Liver (tissue), 3 donors: Measurements from ENCODE around the gene TM9SF2.

Experiments
- ATF3 ChIP-seq: IDR thresholded peaks from 2 replicates; pipeline ENCODE4 v1.6.1; 2016; ENCODE audit warnings: antibody characterized with exemption
- CTCF ChIP-seq: fragments of 150-350 bp; IDR thresholded peaks from 2 replicates; pipeline ENCODE4 v1.5.1; 2017; ENCODE audit warnings: improper control_type of control experiment, low read depth, low read length; ENCODE audit not compliant: missing input control
- FOXA1 ChIP-seq: IDR thresholded peaks from 2 replicates; pipeline ENCODE4 v1.6.1; 2016; ENCODE audit warnings: antibody characterized with exemption
- MAX ChIP-seq: IDR thresholded peaks from 2 replicates; pipeline ENCODE4 v1.6.1; 2016; ENCODE audit warnings: antibody characterized with exemption
- RAD21 ChIP-seq, 2 donors: IDR thresholded peaks; 2 replicates each; pipeline ENCODE4 v1.6.1; 2016; ENCODE audit warnings: antibody characterized with exemption in 2 of 2, mild to moderate bottlenecking in 2 of 2
- RXRA ChIP-seq, 2 donors: IDR thresholded peaks; 2 replicates each; pipeline ENCODE4 v1.6.1; 2017 to 2018; ENCODE audit warnings: antibody characterized with exemption in 2 of 2, mild to moderate bottlenecking in 1 of 2
- SP1 ChIP-seq: IDR thresholded peaks from 2 replicates; pipeline ENCODE4 v1.6.1; 2018; ENCODE audit warnings: antibody characterized with exemption, mild to moderate bottlenecking
- TAF1 ChIP-seq: conservative IDR thresholded peaks from 2 replicates; pipeline ENCODE4 v1.6.1; 2016; ENCODE audit warnings: antibody characterized with exemption, mild to moderate bottlenecking
- YY1 ChIP-seq: IDR thresholded peaks from 2 replicates; pipeline ENCODE4 v1.6.1; 2016; ENCODE audit warnings: antibody characterized with exemption, mild to moderate bottlenecking
- ZBTB33 ChIP-seq: IDR thresholded peaks from 2 replicates; pipeline ENCODE4 v1.6.1; 2016; ENCODE audit warnings: antibody characterized with exemption
- donor health status: healthy.
- donor health status: healthy.

GRCh38 chr13:99507986-99508385 lies 6.7 kb downstream of the TM9SF2 start:
- TF ChIP-seq CTCF (no peak), SP1 (no peak), ZBTB33 (no peak), FOXA1 (no peak), TAF1 (no peak), YY1 (no peak), RAD21 (IDR thresholded peaks at IDR 0.05) (no peak), ATF3 (no peak), MAX (no peak), RXRA (IDR thresholded peaks at IDR 0.05) (no peak)
